RWPE2 (cell line): ENCODE measurements around the gene CALD1.
A peak's percentile ranks its signal among the peaks of the same experiment; 100 is the strongest.

Source experiments
- ATAC-seq: fragments of 200-7000 bp; cut with Tn5 transposase; 3 replicates; pipeline ENCODE4 v1.9.1; 2021; ENCODE audit warnings: low read depth
- DNase-seq: peaks from one replicate; pipeline ENCODE4 v3.0.0-alpha.2; 2020; ENCODE audit warnings: low spot score
- H3K27ac ChIP-seq: fragments of 450-650 bp; 2 replicates; pipeline ENCODE4 v1.5.1; 2017; ENCODE audit warnings: mild to moderate bottlenecking; ENCODE audit not compliant: poor library complexity, severe bottlenecking
- H3K27me3 ChIP-seq: fragments of 250-450 bp; sonication (Bioruptor Pico); 2 replicates; pipeline ENCODE4 v1.5.1; 2021; ENCODE audit warnings: mild to moderate bottlenecking, moderate library complexity; ENCODE audit not compliant: insufficient read depth, poor library complexity, severe bottlenecking
- H3K36me3 ChIP-seq: fragments of 250-450 bp; sonication (Bioruptor Pico); 2 replicates; pipeline ENCODE4 v1.5.1; 2020; ENCODE audit warnings: low read depth, mild to moderate bottlenecking, moderate library complexity
- H3K4me1 ChIP-seq: fragments of 250-450 bp; sonication (Bioruptor Pico); 2 replicates; pipeline ENCODE4 v1.5.1; 2021; ENCODE audit warnings: mild to moderate bottlenecking, moderate library complexity; ENCODE audit not compliant: insufficient read depth, poor library complexity, severe bottlenecking
- H3K4me3 ChIP-seq: fragments of 250-450 bp; sonication (Bioruptor Pico); 2 replicates; pipeline ENCODE4 v1.5.1; 2021; ENCODE audit warnings: mild to moderate bottlenecking, moderate library complexity; ENCODE audit not compliant: severe bottlenecking
- H3K9me3 ChIP-seq: fragments of 250-450 bp; sonication (Bioruptor Pico); 2 replicates; pipeline ENCODE4 v1.5.1; 2021; ENCODE audit warnings: mild to moderate bottlenecking, moderate library complexity; ENCODE audit not compliant: severe bottlenecking
- TF ChIP-seq, protein P1 (sequence below): fragments of 450-650 bp; IDR thresholded peaks from one replicate; pipeline ENCODE4 v1.5.1; 2017; ENCODE audit warnings: mild to moderate bottlenecking, moderate library complexity; ENCODE audit not compliant: poor library complexity, severe bottlenecking

Gene CALD1

GRCh38 chr7:134903073-134903790 lies 123.8 kb downstream of the CALD1 start:
- Histone ChIP-seq H3K27me3 (no peaks in the 10 kb centered on the region), H3K27ac (no peak overlapping the region), H3K4me3 (no peak overlapping the region), H3K4me1 (peaks cover 31% of the 10 kb centered on the region), H3K9me3 (no peaks in the 10 kb centered on the region), H3K36me3 (peaks cover 24% of the 10 kb centered on the region)
- TF ChIP-seq, protein P1, sequence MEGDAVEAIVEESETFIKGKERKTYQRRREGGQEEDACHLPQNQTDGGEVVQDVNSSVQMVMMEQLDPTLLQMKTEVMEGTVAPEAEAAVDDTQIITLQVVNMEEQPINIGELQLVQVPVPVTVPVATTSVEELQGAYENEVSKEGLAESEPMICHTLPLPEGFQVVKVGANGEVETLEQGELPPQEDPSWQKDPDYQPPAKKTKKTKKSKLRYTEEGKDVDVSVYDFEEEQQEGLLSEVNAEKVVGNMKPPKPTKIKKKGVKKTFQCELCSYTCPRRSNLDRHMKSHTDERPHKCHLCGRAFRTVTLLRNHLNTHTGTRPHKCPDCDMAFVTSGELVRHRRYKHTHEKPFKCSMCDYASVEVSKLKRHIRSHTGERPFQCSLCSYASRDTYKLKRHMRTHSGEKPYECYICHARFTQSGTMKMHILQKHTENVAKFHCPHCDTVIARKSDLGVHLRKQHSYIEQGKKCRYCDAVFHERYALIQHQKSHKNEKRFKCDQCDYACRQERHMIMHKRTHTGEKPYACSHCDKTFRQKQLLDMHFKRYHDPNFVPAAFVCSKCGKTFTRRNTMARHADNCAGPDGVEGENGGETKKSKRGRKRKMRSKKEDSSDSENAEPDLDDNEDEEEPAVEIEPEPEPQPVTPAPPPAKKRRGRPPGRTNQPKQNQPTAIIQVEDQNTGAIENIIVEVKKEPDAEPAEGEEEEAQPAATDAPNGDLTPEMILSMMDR, result no peak
- no peak for ATAC-seq
- DNase-seq, result no peak

GRCh38 chr7:134905375-134905774 lies 125.9 kb downstream of the CALD1 start:
- H3K9me3 ChIP-seq, result no peaks in the 10 kb centered on the region
- no peak overlapping the region for H3K27ac ChIP-seq
- TF ChIP-seq, protein P1, result no peak
- H3K4me1 ChIP-seq, result peaks cover 16% of the 10 kb centered on the region
- no peaks in the 10 kb centered on the region for H3K27me3 ChIP-seq
- no peak for DNase-seq
- ATAC-seq, result peak; percentile 39; the same call in 2 of the 3 replicates
- H3K4me3 ChIP-seq, result no peak overlapping the region
- H3K36me3 ChIP-seq, result peaks cover 14% of the 10 kb centered on the region

DNA sequence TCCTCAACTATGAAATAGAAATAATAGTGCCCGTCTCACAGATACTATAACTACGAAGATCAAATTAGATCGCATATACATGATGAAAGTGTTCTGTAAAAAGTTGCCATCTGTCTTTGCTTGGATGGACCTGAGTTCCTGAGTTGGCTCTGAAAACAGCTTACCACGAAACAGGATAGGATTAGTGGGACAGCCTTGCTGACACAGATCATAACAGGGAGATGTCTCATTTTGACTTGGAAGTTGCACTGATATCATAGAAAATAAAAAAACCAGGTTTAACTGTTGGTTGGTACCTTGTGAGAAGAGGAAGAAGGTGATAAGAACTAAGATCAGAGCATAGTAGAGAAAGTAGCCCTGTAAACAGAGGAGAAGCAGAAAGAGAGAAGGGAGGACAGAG lies 127.6 kb downstream of the CALD1 start:
- ATAC-seq, result no peak
- no peaks in the 10 kb centered on the region for H3K27me3 ChIP-seq
- H3K27ac ChIP-seq, result peak overlapping the region; percentile 39
- no peak for DNase-seq
- TF ChIP-seq, protein P1, result no peak
- no peak overlapping the region for H3K4me3 ChIP-seq
- peaks cover 16% of the 10 kb centered on the region for H3K4me1 ChIP-seq
- H3K9me3 ChIP-seq, result no peaks in the 10 kb centered on the region
- H3K36me3 ChIP-seq, result peaks cover 12% of the 10 kb centered on the region

GRCh38 chr7:134907639-134908038 lies 128.2 kb downstream of the CALD1 start:
- ATAC-seq, result no peak
- TF ChIP-seq, protein P1, result no peak
- Histone ChIP-seq H3K9me3 (no peaks in the 10 kb centered on the region), H3K4me3 (no peak overlapping the region), H3K27me3 (no peaks in the 10 kb centered on the region), H3K4me1 (peaks cover 16% of the 10 kb centered on the region), H3K27ac (peak overlapping the region; percentile 39), H3K36me3 (peaks cover 7% of the 10 kb centered on the region; the same call in 1 of the 2 replicates)
- no peak for DNase-seq

DNA sequence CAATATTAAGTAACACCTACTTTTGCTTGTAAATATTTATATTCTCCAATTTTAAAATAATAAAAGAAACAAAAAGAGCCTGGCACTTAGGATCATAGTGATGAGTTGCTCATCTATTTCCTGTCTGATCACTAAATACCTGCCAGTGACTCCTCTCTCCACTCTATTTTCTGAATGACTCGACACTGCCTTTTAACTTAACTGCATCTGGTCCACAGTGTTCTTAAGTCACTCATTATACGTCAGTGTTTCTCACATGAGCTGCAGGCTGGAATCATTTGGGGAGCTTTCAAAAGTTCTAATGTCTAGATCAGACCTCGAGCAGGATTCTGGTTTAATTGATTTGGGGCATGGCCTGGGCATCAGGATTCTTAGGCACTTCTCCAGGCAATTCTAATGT lies 128.9 kb downstream of the CALD1 start:
- no peak overlapping the region for H3K4me3 ChIP-seq
- DNase-seq (no peak), ATAC-seq (peak; percentile 90)
- H3K27ac ChIP-seq, result peak overlapping the region; percentile 39
- H3K36me3 ChIP-seq, result peaks cover 8% of the 10 kb centered on the region; the same call in 1 of the 2 replicates
- H3K4me1 ChIP-seq, result peaks cover 16% of the 10 kb centered on the region
- no peaks in the 10 kb centered on the region for H3K9me3 ChIP-seq
- TF ChIP-seq, protein P1, result no peak
- no peaks in the 10 kb centered on the region for H3K27me3 ChIP-seq
